HepG2 (cell line): ENCODE results near the gene TAP1. TPM values are rescaled to one million over a fixed set of nuclear protein-coding genes. Genes with fewer than 3 reads are reported as not detected.
A peak's percentile ranks its signal among the peaks of the same experiment; 100 is the strongest.

Experiments used
- CBX1 ChIP-seq: IDR thresholded peaks from one replicate; pipeline ENCODE4 v1.6.1; 2016; ENCODE audit warnings: antibody characterized with exemption, low read depth
- FOXO4 ChIP-seq: sonication (generic); formaldehyde crosslinking; conservative IDR thresholded peaks from 2 replicates; pipeline ENCODE4 v1.8.1; 2023; ENCODE audit warnings: missing genetic modification reagents
- ISX ChIP-seq: sonication (generic); formaldehyde crosslinking; conservative IDR thresholded peaks from 2 replicates; pipeline ENCODE4 v1.5.0; 2020; ENCODE audit warnings: missing genetic modification reagents
- MAF1 ChIP-seq: sonication (generic); formaldehyde crosslinking; IDR thresholded peaks from 2 replicates; pipeline ENCODE4 v1.5.0; 2020; ENCODE audit warnings: missing genetic modification reagents, borderline replicate concordance
- MED1 ChIP-seq: sonication (generic); formaldehyde crosslinking; IDR thresholded peaks from 2 replicates; pipeline ENCODE4 v1.4.0; 2020; ENCODE audit warnings: missing genetic modification reagents
- MXI1 ChIP-seq: IDR thresholded peaks from 3 replicates; pipeline ENCODE4 v1.6.1; 2012; ENCODE audit warnings: low read depth, low read length, inconsistent platforms, borderline replicate concordance
- NFE2L2 ChIP-seq: fragments of 150-350 bp; IDR thresholded peaks from 2 replicates; pipeline ENCODE4 v1.6.1; 2014; ENCODE audit warnings: low read length
- PCBP1 ChIP-seq: fragments of 200-400 bp; formaldehyde crosslinking; IDR thresholded peaks from 2 replicates; pipeline ENCODE4 v1.6.1; 2017; ENCODE audit warnings: mild to moderate bottlenecking, low read depth, low read length, borderline replicate concordance
- RAD51 ChIP-seq: fragments of 450-650 bp; IDR thresholded peaks from 2 replicates; pipeline ENCODE4 v1.6.1; 2016; ENCODE audit warnings: borderline replicate concordance
- SATB2 ChIP-seq: sonication (generic); formaldehyde crosslinking; IDR thresholded peaks from 2 replicates; pipeline ENCODE4 v1.5.0; 2020; ENCODE audit warnings: missing genetic modification reagents
- SIN3B ChIP-seq: fragments of 150-350 bp; IDR thresholded peaks from 2 replicates; pipeline ENCODE4 v1.6.1; 2014; ENCODE audit warnings: low read length
- ZBTB10 ChIP-seq: sonication (generic); formaldehyde crosslinking; IDR thresholded peaks from 2 replicates; pipeline ENCODE4 v1.4.0; 2020; ENCODE audit warnings: missing genetic modification reagents, borderline replicate concordance
- ZFP36L1 ChIP-seq: sonication (generic); formaldehyde crosslinking; IDR thresholded peaks from 2 replicates; pipeline ENCODE4 v1.8.0; 2022; ENCODE audit warnings: mild to moderate bottlenecking, missing genetic modification reagents, moderate library complexity
- ZNF160 ChIP-seq: sonication (generic); formaldehyde crosslinking; IDR thresholded peaks from 2 replicates; pipeline ENCODE4 v1.8.0; 2022; ENCODE audit warnings: mild to moderate bottlenecking, inconsistent platforms, missing genetic modification reagents
- ZNF17 ChIP-seq: sonication (generic); formaldehyde crosslinking; IDR thresholded peaks from 2 replicates; pipeline ENCODE4 v1.5.0; 2020; ENCODE audit warnings: mild to moderate bottlenecking, missing genetic modification reagents
- ZNF20 ChIP-seq: sonication (generic); formaldehyde crosslinking; IDR thresholded peaks from 2 replicates; pipeline ENCODE4 v1.4.0; 2020; ENCODE audit warnings: mild to moderate bottlenecking, moderate library complexity, missing genetic modification reagents
- ZNF496 ChIP-seq: sonication (generic); formaldehyde crosslinking; IDR thresholded peaks from 2 replicates; pipeline ENCODE4 v1.8.1; 2023; ENCODE audit warnings: mild to moderate bottlenecking, moderate library complexity, missing genetic modification reagents; ENCODE audit not compliant: insufficient replicate concordance
- ZNF557 ChIP-seq: sonication (generic); formaldehyde crosslinking; IDR thresholded peaks from 2 replicates; pipeline ENCODE4 v1.4.0; 2020; ENCODE audit warnings: missing genetic modification reagents
- ZNF615 ChIP-seq: sonication (generic); formaldehyde crosslinking; IDR thresholded peaks from 2 replicates; pipeline ENCODE4 v1.5.0; 2020; ENCODE audit warnings: mild to moderate bottlenecking, missing genetic modification reagents, borderline replicate concordance
- ZNF703 ChIP-seq: sonication (generic); formaldehyde crosslinking; IDR thresholded peaks from 2 replicates; pipeline ENCODE4 v1.5.1; 2020; ENCODE audit warnings: missing genetic modification reagents, mild to moderate bottlenecking, moderate library complexity, borderline replicate concordance
- ZNF878 ChIP-seq: sonication (generic); formaldehyde crosslinking; IDR thresholded peaks from 2 replicates; pipeline ENCODE4 v1.8.1; 2023; ENCODE audit warnings: mild to moderate bottlenecking, missing genetic modification reagents, moderate library complexity
- ZNF891 ChIP-seq: sonication (generic); formaldehyde crosslinking; IDR thresholded peaks from 2 replicates; pipeline ENCODE4 v1.5.0; 2020; ENCODE audit warnings: mild to moderate bottlenecking, missing genetic modification reagents
- polyA plus RNA-seq, 8 experiments: library from polyadenylated mRNA; depleted of rRNA in 3 of 8; stranded (reverse) in 7 of 8; unstranded in 1 of 8; fragments of >200 nt; fragmentation: Illumina TruSeq in 4 of 8; extraction: Trizol in 4 of 8; gene quantifications; 2 replicates each; pipeline versions ENCODE4 v1.2.1 to v1.2.3, GENCODE V29; 2011 to 2016; ENCODE audit warnings: low read depth in 4 of 8, missing spikeins in 1 of 8, mixed read lengths in 1 of 8; ENCODE audit not compliant: insufficient read depth in 1 of 8
- total RNA-seq, 5 experiments: library from RNA; depleted of rRNA; stranded (reverse); fragments of >200 nt; fragmentation: Illumina TruSeq; extraction: Trizol; gene quantifications; 2 replicates each; pipeline ENCODE4 v1.2.3, GENCODE V29; 2016; ENCODE audit warnings: low read depth in 1 of 5
- TF ChIP-seq, protein P1 (sequence below): IDR thresholded peaks from 2 replicates; pipeline ENCODE4 v1.6.1; 2016; ENCODE audit warnings: missing biosample characterization, missing genetic modification reagents, low read depth

TAP1 gene
- total and polyA plus RNA-seq, 2 of the 13 experiments (the other 11 are each of a cell fraction or from before 2014, with no cell fraction given): 31.2 to 52.2 TPM

GRCh38 chr6:32853541-32854375 is at the start of gene TAP1, which contains the start of gene PSMB9 (continued):
- TF ChIP-seq MED1 (CRISPR knock-in tag) (peak; percentile 84), PCBP1 (no peak), FOXO4 (no peak), ZFP36L1 (0 out of 2 replicates have a peak, but pooled peaks have one; percentile 46), ZNF20 (CRISPR knock-in tag) (no peak), SATB2 (CRISPR knock-in tag) (peak; percentile 87; the same call in 1 of the 2 replicates), ZNF496 (CRISPR knock-in tag) (no peak), RAD51 (no peak), SIN3B (no peak), ZNF160 (CRISPR knock-in tag) (peak; percentile 74; the same call in 1 of the 2 replicates), MAF1 (CRISPR knock-in tag) (peak; percentile 75; the same call in 1 of the 2 replicates), ZBTB10 (CRISPR knock-in tag) (no peak; the same call in 1 of the 2 replicates), CBX1 (peak; percentile 62), ZNF703 (CRISPR knock-in tag) (no peak), ZNF878 (CRISPR knock-in tag) (no peak; the same call in 1 of the 2 replicates), ZNF17 (no peak; the same call in 1 of the 2 replicates), ZNF615 (CRISPR knock-in tag) (no peak; the same call in 1 of the 2 replicates), NFE2L2 (no peak), ZNF891 (CRISPR knock-in tag) (no peak; the same call in 1 of the 2 replicates), MXI1 (peak; percentile 91; the same call in 1 of the 3 replicates), ZNF557 (CRISPR knock-in tag) (no peak), ISX (CRISPR knock-in tag) (peak; percentile 90; the same call in 1 of the 2 replicates)
- TF ChIP-seq, protein P1, sequence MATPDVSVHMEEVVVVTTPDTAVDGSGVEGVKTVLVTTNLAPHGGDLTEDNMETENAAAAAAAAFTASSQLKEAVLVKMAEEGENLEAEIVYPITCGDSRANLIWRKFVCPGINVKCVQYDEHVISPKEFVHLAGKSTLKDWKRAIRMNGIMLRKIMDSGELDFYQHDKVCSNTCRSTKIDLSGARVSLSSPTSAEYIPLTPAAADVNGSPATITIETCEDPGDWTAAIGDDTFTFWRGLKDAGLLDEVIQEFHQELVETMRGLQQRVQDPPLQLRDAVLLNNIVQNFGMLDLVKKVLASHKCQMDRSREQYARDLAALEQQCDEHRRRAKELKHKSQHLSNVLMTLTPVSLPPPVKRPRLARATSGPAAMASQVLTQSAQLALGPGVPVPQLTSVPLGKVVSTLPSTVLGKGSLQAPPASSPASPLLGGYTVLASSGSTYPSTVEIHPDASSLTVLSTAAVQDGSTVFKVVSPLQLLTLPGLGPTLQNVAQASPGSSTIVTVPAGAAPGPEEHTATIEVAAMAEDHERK (CRISPR knock-in tag): no peak
